Islet precursor cell (in vitro differentiated cells): ENCODE measurements around the gene KRT8.
"Not testable (repeated sequence)": the region's sequence is repeated elsewhere in the genome, so short reads cannot be mapped to it uniquely, and the experiment has no call there.

Experiments used
- DNase-seq: peaks from one replicate; pipeline ENCODE4 v3.0.0-alpha.2; 2018

KRT8 gene

DNA sequence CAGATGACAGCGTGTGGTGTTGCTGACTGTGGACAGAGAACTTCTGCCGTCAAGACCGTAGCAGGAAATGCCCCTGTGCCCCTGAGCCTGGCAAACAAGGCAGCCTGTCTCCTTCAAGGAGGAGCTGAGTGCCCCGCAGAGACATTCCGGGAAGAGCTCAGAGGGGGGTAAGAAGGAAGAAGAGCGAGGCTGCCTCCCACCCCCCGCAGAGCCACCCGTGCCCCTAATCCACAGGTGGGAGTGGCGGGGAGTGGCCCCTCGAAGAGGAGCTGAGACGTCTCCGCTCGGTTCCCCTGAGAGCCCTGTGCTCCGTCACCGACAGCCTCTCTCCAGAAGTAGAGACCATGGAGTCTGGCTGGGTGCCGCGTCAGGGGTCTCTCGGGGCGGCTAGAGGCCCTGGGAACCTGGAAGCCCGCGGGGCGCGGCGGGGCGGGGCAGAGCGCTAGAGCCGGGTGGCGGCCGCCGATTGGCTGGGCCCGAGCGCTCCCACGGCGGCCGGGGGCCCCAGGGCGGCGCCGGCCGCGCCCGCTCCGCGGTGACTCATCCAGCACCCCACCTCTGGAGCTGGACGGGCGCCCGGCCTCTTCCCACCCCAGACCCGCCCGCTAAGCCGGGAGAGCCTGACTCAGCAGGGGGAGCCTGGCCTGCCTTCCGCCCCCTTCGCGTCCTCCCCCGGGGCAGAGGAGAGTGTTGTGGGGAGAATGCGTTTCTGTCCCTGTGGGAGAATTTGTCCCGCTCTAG lies 30.9 kb downstream of the KRT8 start:
- peak; percentile 96 for DNase-seq

GRCh38 chr12:52873513-52873831 lies 31.4 kb downstream of the KRT8 start:
- no peak for DNase-seq

- no peak for DNase-seq
These were observed 32.1 kb downstream of the KRT8 start for GRCh38 chr12:52872644-52873389.

DNA sequence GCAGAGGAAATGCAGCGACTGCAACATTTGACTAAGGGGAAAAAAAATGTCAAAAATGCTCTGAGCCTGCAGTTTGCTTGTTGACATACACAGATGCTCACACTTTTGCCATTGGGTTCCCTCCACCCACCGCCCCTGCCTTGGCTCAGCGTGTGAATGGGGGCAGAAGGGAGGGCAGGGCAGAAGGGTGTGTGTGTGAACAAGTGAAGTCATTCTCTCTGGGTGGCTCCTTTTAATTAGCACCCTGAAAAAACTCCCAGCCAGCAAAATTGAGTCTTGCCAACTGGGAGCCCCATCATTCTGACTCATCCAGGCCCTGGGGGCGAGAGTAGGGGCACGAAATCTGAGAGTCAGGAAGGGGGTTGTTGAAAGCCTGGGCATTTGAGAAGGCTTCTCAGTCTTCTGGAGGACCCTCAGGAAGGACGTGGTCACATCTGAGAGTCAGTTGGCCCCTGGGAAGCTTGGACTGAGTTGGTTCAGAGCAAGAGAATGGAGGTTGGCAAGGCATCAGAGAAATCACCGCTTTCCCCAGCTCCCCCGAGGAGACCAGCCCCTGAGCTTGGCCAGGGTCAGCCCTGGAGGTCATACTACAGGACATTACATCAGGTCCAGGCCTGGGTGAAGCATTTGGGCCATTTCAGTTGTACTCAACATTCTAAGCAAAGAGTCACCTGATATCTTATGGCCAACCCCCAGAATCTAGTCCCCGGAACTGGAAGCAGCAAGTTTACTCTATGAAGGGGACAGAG lies 33.4 kb downstream of the KRT8 start:
- peak; percentile 95 for DNase-seq

DNA sequence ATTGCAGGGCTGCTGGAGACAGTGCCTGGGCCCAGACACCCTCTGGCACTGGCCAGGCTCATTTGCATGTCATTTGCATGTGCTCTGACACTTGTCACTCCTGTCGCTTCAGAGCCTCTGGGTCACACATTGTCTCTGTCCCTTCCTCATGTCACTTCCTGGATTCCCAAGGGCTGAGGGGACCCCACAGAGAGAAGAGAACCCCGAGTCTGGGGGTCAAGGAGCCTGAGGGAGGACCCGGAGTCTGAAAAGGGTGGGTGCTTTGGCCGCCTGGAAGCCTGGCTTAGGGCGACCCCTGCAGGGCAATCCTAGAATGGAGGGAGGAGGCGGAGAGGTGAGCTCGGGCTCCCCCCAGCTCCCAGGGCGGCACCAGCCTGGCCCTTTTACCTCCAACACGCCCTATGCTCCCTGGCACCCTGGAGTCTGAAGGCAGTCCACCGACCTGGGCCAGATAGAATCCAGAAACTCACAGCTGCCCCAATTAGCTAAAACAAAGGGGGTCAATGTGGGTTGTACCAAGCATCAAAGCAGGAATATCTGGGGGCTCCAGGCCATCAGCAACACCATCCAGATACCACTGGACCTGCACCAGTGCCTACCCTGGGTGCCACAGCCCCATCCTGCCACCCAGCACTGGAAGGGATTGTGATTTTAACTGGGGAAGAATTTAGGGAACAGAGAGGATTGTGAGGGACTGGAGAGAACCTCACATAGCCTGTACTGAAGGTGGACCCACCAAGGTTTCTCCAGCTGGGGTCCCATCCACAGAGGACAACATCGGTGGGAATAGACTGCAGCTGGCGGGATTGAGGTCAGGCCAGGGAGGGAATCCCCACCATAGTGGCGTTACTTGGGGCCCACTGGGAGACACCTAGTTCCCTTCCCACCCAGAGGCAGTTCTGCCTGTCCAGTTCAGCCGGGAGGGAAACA lies 34.2 kb downstream of the KRT8 start:
- DNase-seq = peak; percentile 84

- no peak for DNase-seq
These were observed 37.2 kb downstream of the KRT8 start for GRCh38 chr12:52867642-52868041.

DNA sequence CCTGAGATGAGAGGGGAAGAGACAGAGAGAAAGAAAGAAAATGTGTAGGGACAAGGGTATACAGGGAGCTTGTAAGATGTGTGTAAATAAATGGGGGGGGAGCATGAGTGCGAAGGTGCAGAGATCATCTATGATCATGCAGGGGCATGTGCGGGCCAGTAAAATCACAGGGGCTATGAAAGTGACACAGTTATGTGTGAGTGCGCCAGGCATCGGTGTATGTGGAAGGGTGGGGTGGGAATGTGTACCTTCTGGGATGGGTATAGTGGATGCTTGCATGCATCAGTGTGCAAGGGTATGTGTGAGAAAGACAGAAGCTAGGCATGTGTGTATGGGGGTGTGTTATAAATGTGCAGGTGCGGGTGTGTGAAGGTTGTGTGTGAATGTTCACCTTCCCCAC lies 37.7 kb downstream of the KRT8 start:
- no peak for DNase-seq

- DNase-seq = peak; percentile 97
These were observed 39.6 kb downstream of the KRT8 start for GRCh38 chr12:52865090-52865944.

DNA sequence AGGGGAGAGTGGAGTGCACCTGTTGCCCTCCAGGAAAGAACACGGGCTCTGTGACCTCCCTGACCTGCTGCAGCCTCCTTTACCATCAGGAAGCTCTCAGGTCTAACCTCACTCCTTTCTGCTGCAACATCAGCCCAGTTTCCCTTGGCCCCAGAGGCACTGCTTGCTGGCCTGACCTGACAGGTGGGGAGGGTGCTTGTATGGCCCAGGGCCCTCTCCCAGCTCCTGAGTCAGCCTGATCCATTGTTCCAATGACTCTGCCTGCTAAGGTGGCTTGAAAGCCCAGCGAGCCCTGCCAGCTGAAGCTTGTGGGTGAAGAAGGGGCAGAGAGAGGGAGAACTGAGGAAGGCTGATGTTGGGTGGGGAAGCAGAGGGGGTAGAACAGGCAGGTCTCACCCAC lies 42.9 kb downstream of the KRT8 start:
- DNase-seq = peak; percentile 74

- DNase-seq = no peak
These were observed 43.4 kb downstream of the KRT8 start for GRCh38 chr12:52861511-52861910.

DNA sequence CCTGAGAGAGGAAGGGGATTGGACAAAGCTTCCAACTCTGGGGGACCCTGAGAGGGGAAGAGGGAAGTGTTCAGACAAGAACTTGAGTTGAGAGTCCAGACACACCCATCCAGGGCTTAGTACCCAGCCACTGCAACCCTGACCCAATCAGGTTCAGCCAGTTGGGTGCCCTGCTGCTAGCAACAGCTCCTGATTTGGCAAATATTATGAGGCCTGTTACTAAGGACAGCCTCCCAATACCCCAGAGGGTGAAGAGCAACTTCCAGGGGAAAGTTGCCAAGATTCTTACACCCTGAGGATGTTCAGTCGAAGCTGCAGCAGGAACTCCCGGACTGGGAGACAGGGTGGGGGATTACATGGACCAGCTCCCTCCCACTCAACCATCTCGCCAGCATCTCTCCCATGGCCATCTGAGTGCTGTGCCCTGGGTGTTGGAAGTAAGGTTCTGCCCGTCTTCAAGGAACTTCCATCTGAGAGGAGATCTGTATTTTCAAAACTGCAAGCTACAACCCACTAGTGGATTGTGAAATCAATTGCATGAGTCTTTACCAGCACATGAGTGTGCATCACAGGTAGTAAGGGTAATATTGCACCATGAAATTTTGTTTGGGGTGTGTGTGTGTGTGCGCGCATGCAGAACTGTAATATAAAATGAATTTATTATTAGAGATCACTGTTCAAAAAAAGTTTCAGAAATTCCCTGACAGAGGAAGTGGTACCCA lies 44.6 kb downstream of the KRT8 start:
- DNase-seq = no peak

GRCh38 chr12:52857500-52857899 lies 47.4 kb downstream of the KRT8 start:
- DNase-seq = no peak

- no peak for DNase-seq
These were observed 48.1 kb downstream of the KRT8 start for GRCh38 chr12:52856787-52857186.

DNA sequence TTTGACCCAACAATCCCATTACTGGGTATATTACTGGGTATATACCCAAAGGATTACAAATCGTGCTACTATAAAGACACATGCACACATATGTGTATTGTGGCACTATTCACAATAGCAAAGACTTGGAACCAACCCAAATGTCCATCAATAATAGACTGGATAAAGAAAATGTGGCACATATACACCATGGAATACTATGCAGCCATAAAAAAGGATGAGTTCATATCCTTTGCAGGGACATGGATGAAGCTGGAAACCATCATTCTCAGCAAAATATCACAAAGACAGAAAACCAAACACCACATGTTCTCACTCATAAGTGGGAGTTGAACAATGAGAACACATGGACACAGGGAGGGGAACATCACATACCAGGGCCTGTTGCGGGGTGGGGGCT lies 48.8 kb downstream of the KRT8 start:
- not testable (repeated sequence) for DNase-seq

- no peak for DNase-seq
These were observed 53.1 kb downstream of the KRT8 start for GRCh38 chr12:52851787-52852186.

- no peak for DNase-seq
These were observed 54.2 kb downstream of the KRT8 start for GRCh38 chr12:52850681-52851080.

- DNase-seq = no peak
These were observed 55.4 kb downstream of the KRT8 start for GRCh38 chr12:52849511-52849910.

GRCh38 chr12:52848661-52849255 lies 56.1 kb downstream of the KRT8 start, which contains the start of gene KRT78:
KRT78 (minus strand) TSS chr12:52848994; CDS start chr12:52848930, 64 bp downstream.
- DNase-seq = no peak

- DNase-seq = no peak
These were observed 57.4 kb downstream of the KRT8 start for GRCh38 chr12:52847335-52848102.
